ENCODE data around the gene MAP4K4. TPM values are rescaled to one million over a fixed set of nuclear protein-coding genes. Genes with fewer than 3 reads are reported as not detected.
A peak's percentile ranks its signal among the peaks of the same experiment; 100 is the strongest.

Gene MAP4K4
- total and polyA plus RNA-seq, 2 donors, result 22.4 to 30.9 TPM

- no peak overlapping the region for H3K27ac ChIP-seq (ENCODE audit: low read depth in 1 of 2, low read length in 1 of 2)
- H3K9me3 ChIP-seq (ENCODE audit: control insufficient read depth in 2 of 2, insufficient read depth in 1 of 2, low read length in 1 of 2), result no peaks in the 10 kb centered on the region
- H3K4me3 ChIP-seq (ENCODE audit: low read length in 2 of 2), result no peak overlapping the region
- no peak for DNase-seq (ENCODE audit: low read depth in 6 of 9, low spot score in 9 of 9)
- no peaks in the 10 kb centered on the region for H3K27me3 ChIP-seq (ENCODE audit: control insufficient read depth in 2 of 2, insufficient read depth in 1 of 2, low read length in 1 of 2)
- H3K36me3 ChIP-seq (ENCODE audit: control insufficient read depth in 2 of 2, insufficient read depth in 2 of 2, low read length in 1 of 2), result no peaks in the 10 kb centered on the region
- peaks cover 0 to 17% of the 10 kb centered on the region in 2 donors for H3K4me1 ChIP-seq (ENCODE audit: control insufficient read depth in 2 of 2, insufficient read depth in 2 of 2, low read length in 2 of 2)
These were observed 37.6 kb downstream of the MAP4K4 start for GRCh38 chr2:101735166-101735533.

GRCh38 chr2:101736233-101736632, 38.7 kb downstream of the MAP4K4 start:
- 92% methylated on average over 3 of the region's 3 CpGs for WGBS
- H3K27me3 ChIP-seq (ENCODE audit: control insufficient read depth in 2 of 2, insufficient read depth in 1 of 2, low read length in 1 of 2), result no peaks in the 10 kb centered on the region
- H3K4me1 ChIP-seq (ENCODE audit: control insufficient read depth in 2 of 2, insufficient read depth in 2 of 2, low read length in 2 of 2), result peaks cover 0 to 17% of the 10 kb centered on the region in 2 donors
- H3K36me3 ChIP-seq (ENCODE audit: control insufficient read depth in 2 of 2, insufficient read depth in 2 of 2, low read length in 1 of 2), result no peaks in the 10 kb centered on the region
- H3K27ac ChIP-seq (ENCODE audit: low read depth in 1 of 2, low read length in 1 of 2), result no peak overlapping the region
- no peak overlapping the region for H3K4me3 ChIP-seq (ENCODE audit: low read length in 2 of 2)
- no peaks in the 10 kb centered on the region for H3K9me3 ChIP-seq (ENCODE audit: control insufficient read depth in 2 of 2, insufficient read depth in 1 of 2, low read length in 1 of 2)
- DNase-seq (ENCODE audit: low read depth in 6 of 9, low spot score in 9 of 9), result no peak

- H3K36me3 ChIP-seq (ENCODE audit: control insufficient read depth in 2 of 2, insufficient read depth in 2 of 2, low read length in 1 of 2), result no peaks in the 10 kb centered on the region
- H3K4me1 ChIP-seq (ENCODE audit: control insufficient read depth in 2 of 2, insufficient read depth in 2 of 2, low read length in 2 of 2), result peaks cover 0 to 22% of the 10 kb centered on the region in 2 donors
- H3K4me3 ChIP-seq (ENCODE audit: low read length in 2 of 2), result no peak overlapping the region
- H3K27me3 ChIP-seq (ENCODE audit: control insufficient read depth in 2 of 2, insufficient read depth in 1 of 2, low read length in 1 of 2), result no peaks in the 10 kb centered on the region
- peak overlapping the region in 1 of 2 donors; percentile 42 for H3K27ac ChIP-seq (ENCODE audit: low read depth in 1 of 2, low read length in 1 of 2)
- no peaks in the 10 kb centered on the region for H3K9me3 ChIP-seq (ENCODE audit: control insufficient read depth in 2 of 2, insufficient read depth in 1 of 2, low read length in 1 of 2)
- DNase-seq (ENCODE audit: low read depth in 6 of 9, low spot score in 9 of 9), result no peak
- 88% methylated on average over 1 of the region's 1 CpG for WGBS
These were observed 39.4 kb downstream of the MAP4K4 start for GRCh38 chr2:101736861-101737291.

DNA sequence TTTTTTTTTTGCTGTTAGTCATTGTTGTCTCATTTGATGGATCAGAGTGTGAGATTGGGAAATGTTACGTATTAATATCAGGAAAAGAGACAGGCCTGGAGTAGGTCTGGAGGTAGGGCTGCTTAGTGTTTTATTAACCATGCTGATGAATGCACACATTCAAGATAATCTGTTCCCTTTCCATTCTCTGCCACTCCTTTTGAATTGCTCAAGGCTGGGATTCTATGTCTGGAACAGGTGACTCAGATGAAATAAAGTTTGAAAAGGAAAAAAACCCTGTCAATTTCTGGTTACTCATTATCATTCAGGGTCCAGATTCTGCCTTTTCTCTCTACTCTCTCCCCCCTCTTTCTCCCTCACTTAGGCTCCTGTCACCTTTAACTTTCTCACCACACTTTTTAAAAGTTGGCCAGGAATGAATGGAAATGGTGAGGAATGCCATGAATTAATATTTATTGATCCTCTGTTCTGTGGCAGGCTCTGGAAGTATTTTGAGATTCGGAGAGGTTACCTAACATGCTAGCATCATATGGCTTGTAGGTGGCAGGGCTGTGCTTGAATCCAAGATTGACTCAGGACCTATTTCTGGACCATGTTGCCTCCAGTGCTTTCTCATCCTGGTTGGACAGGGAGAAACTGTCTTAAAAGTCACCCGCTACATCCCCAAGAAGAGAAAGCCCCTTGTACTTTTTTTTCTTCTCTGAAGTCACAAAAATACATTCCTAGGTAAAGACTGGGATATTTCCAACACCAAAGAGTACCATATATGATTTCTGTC, 40.2 kb downstream of the MAP4K4 start:
- no peak overlapping the region for H3K27ac ChIP-seq (ENCODE audit: low read depth in 1 of 2, low read length in 1 of 2)

GRCh38 chr2:101738649-101739048, 41.1 kb downstream of the MAP4K4 start:
- H3K27ac ChIP-seq (ENCODE audit: low read depth in 1 of 2, low read length in 1 of 2), result no peak overlapping the region
- no peaks in the 10 kb centered on the region for H3K27me3 ChIP-seq (ENCODE audit: control insufficient read depth in 2 of 2, insufficient read depth in 1 of 2, low read length in 1 of 2)
- H3K9me3 ChIP-seq (ENCODE audit: control insufficient read depth in 2 of 2, insufficient read depth in 1 of 2, low read length in 1 of 2), result no peaks in the 10 kb centered on the region
- H3K4me1 ChIP-seq (ENCODE audit: control insufficient read depth in 2 of 2, insufficient read depth in 2 of 2, low read length in 2 of 2), result peaks cover 2 to 21% of the 10 kb centered on the region in 2 donors
- H3K4me3 ChIP-seq (ENCODE audit: low read length in 2 of 2), result no peak overlapping the region
- H3K36me3 ChIP-seq (ENCODE audit: control insufficient read depth in 2 of 2, insufficient read depth in 2 of 2, low read length in 1 of 2), result no peaks in the 10 kb centered on the region
- DNase-seq (ENCODE audit: low read depth in 6 of 9, low spot score in 9 of 9), result no peak
- 100% methylated on average over 2 of the region's 2 CpGs for WGBS

More for the DNA sequence above, 40.2 kb downstream of the MAP4K4 start:
- Histone ChIP-seq H3K36me3 (ENCODE audit: control insufficient read depth in 2 of 2, insufficient read depth in 2 of 2, low read length in 1 of 2) (no peaks in the 10 kb centered on the region), H3K4me3 (ENCODE audit: low read length in 2 of 2) (no peak overlapping the region), H3K27me3 (ENCODE audit: control insufficient read depth in 2 of 2, insufficient read depth in 1 of 2, low read length in 1 of 2) (no peaks in the 10 kb centered on the region), H3K4me1 (ENCODE audit: control insufficient read depth in 2 of 2, insufficient read depth in 2 of 2, low read length in 2 of 2) (peaks cover 2 to 29% of the 10 kb centered on the region in 2 donors), H3K9me3 (ENCODE audit: control insufficient read depth in 2 of 2, insufficient read depth in 1 of 2, low read length in 1 of 2) (no peaks in the 10 kb centered on the region)
- 97% methylated on average over 3 of the region's 3 CpGs for WGBS
- DNase-seq (ENCODE audit: low read depth in 6 of 9, low spot score in 9 of 9), result no peak

GRCh38 chr2:101740555-101740964, 43.1 kb downstream of the MAP4K4 start:
- peaks cover 4 to 20% of the 10 kb centered on the region in 2 donors for H3K4me1 ChIP-seq (ENCODE audit: control insufficient read depth in 2 of 2, insufficient read depth in 2 of 2, low read length in 2 of 2)
- no peaks in the 10 kb centered on the region for H3K27me3 ChIP-seq (ENCODE audit: control insufficient read depth in 2 of 2, insufficient read depth in 1 of 2, low read length in 1 of 2)
- no peak for DNase-seq (ENCODE audit: low read depth in 6 of 9, low spot score in 9 of 9)
- H3K9me3 ChIP-seq (ENCODE audit: control insufficient read depth in 2 of 2, insufficient read depth in 1 of 2, low read length in 1 of 2), result no peaks in the 10 kb centered on the region
- no peak overlapping the region for H3K4me3 ChIP-seq (ENCODE audit: low read length in 2 of 2)
- no peaks in the 10 kb centered on the region for H3K36me3 ChIP-seq (ENCODE audit: control insufficient read depth in 2 of 2, insufficient read depth in 2 of 2, low read length in 1 of 2)
- H3K27ac ChIP-seq (ENCODE audit: low read depth in 1 of 2, low read length in 1 of 2), result no peak overlapping the region
- 64% methylated on average over 1 of the region's 1 CpG for WGBS

- Histone ChIP-seq H3K27me3 (ENCODE audit: control insufficient read depth in 2 of 2, insufficient read depth in 1 of 2, low read length in 1 of 2) (no peaks in the 10 kb centered on the region), H3K27ac (ENCODE audit: low read depth in 1 of 2, low read length in 1 of 2) (peak overlapping the region; percentile 20 to 66), H3K9me3 (ENCODE audit: control insufficient read depth in 2 of 2, insufficient read depth in 1 of 2, low read length in 1 of 2) (no peaks in the 10 kb centered on the region), H3K4me1 (ENCODE audit: control insufficient read depth in 2 of 2, insufficient read depth in 2 of 2, low read length in 2 of 2) (peaks cover 6 to 18% of the 10 kb centered on the region in 2 donors), H3K36me3 (ENCODE audit: control insufficient read depth in 2 of 2, insufficient read depth in 2 of 2, low read length in 1 of 2) (no peaks in the 10 kb centered on the region), H3K4me3 (ENCODE audit: low read length in 2 of 2) (no peak overlapping the region)
- WGBS, result 74% methylated on average over 9 of the region's 9 CpGs
- DNase-seq (ENCODE audit: low read depth in 6 of 9, low spot score in 9 of 9), result no peak
These were observed 44.4 kb downstream of the MAP4K4 start for GRCh38 chr2:101741775-101742520.

DNA sequence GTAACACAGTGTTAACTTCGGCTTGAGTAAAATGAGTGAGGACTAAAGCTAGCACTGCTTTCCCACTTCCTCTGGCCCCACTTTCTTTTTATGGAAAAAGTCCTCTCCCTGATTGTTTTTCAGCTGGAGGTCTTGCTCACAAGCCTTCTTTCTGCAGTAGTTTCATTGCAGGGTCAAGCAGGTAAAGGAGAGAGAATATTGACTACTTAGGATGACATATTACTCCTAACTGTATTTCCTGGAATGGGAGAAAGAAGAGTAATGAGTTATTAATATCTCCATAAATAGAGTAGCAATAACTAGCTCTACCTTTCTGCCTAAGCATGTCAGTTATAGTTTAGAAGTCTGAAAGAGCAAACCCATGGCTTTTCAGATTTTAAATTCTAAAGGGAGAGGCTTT, 45.0 kb downstream of the MAP4K4 start:
- Histone ChIP-seq H3K4me1 (ENCODE audit: control insufficient read depth in 2 of 2, insufficient read depth in 2 of 2, low read length in 2 of 2) (peaks cover 6 to 18% of the 10 kb centered on the region in 2 donors), H3K27ac (ENCODE audit: low read depth in 1 of 2, low read length in 1 of 2) (peak overlapping the region; percentile 20 to 66), H3K27me3 (ENCODE audit: control insufficient read depth in 2 of 2, insufficient read depth in 1 of 2, low read length in 1 of 2) (no peaks in the 10 kb centered on the region), H3K9me3 (ENCODE audit: control insufficient read depth in 2 of 2, insufficient read depth in 1 of 2, low read length in 1 of 2) (no peaks in the 10 kb centered on the region), H3K4me3 (ENCODE audit: low read length in 2 of 2) (no peak overlapping the region), H3K36me3 (ENCODE audit: control insufficient read depth in 2 of 2, insufficient read depth in 2 of 2, low read length in 1 of 2) (no peaks in the 10 kb centered on the region)
- 40% methylated on average over 1 of the region's 1 CpG for WGBS
- no peak for DNase-seq (ENCODE audit: low read depth in 6 of 9, low spot score in 9 of 9)

DNA sequence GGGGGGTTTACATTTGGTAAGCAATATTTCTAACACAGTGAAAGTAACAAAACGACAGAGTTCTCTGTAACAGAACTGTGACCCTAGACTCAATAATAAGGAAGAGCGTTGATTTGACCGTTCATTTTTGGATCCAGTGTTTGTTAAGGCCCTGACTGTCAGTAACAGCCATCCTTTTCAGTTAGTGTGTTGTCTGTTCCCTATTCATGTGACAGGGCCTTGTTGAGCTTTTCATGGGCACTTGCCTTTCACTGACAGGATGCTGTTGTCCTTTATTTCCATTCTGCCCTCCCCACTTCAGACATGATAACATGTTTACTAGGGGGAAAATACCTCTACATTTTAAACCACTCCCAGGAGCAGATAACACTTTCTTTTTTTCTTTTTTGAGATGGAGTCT, 45.8 kb downstream of the MAP4K4 start:
- Histone ChIP-seq H3K4me3 (ENCODE audit: low read length in 2 of 2) (no peak overlapping the region), H3K36me3 (ENCODE audit: control insufficient read depth in 2 of 2, insufficient read depth in 2 of 2, low read length in 1 of 2) (no peaks in the 10 kb centered on the region), H3K9me3 (ENCODE audit: control insufficient read depth in 2 of 2, insufficient read depth in 1 of 2, low read length in 1 of 2) (no peaks in the 10 kb centered on the region), H3K27ac (ENCODE audit: low read depth in 1 of 2, low read length in 1 of 2) (no peak overlapping the region), H3K27me3 (ENCODE audit: control insufficient read depth in 2 of 2, insufficient read depth in 1 of 2, low read length in 1 of 2) (no peaks in the 10 kb centered on the region), H3K4me1 (ENCODE audit: control insufficient read depth in 2 of 2, insufficient read depth in 2 of 2, low read length in 2 of 2) (peaks cover 6 to 18% of the 10 kb centered on the region in 2 donors)
- DNase-seq (ENCODE audit: low read depth in 6 of 9, low spot score in 9 of 9), result no peak
- 97% methylated on average over 3 of the region's 3 CpGs for WGBS
